Mononuclear cell (primary cell): Measurements from ENCODE around the gene FBXO9. TPM values are rescaled to one million over a fixed set of nuclear protein-coding genes. Genes with fewer than 3 reads are reported as not detected.
"Not testable (repeated sequence)": the region's sequence is repeated elsewhere in the genome, so short reads cannot be mapped to it uniquely, and the experiment has no call there.

Experiments used
- H3K27me3 ChIP-seq: 2 replicates; pipeline ENCODE4 v1.6.0; 2011; ENCODE audit warnings: low read length, control low read depth; ENCODE audit not compliant: insufficient read depth
- H3K4me1 ChIP-seq: 2 replicates; pipeline ENCODE4 v1.5.1; 2011; ENCODE audit warnings: mild to moderate bottlenecking, low read length, control low read depth; ENCODE audit not compliant: insufficient read depth
- H3K4me3 ChIP-seq: 2 replicates; pipeline ENCODE4 v1.5.1; 2011; ENCODE audit warnings: mild to moderate bottlenecking, low read length, moderate library complexity
- H3K9me3 ChIP-seq: 2 replicates; pipeline ENCODE4 v1.5.1; 2011; ENCODE audit warnings: low read depth, mild to moderate bottlenecking, control low read depth, low read length
- total RNA-seq: library from RNA; depleted of rRNA; stranded (reverse); fragments of >200 nt; gene quantifications from one replicate; pipeline ENCODE4 v1.2.3, GENCODE V29; 2012

The FBXO9 gene
- total RNA-seq, 1 donor, result 37.9 TPM

DNA sequence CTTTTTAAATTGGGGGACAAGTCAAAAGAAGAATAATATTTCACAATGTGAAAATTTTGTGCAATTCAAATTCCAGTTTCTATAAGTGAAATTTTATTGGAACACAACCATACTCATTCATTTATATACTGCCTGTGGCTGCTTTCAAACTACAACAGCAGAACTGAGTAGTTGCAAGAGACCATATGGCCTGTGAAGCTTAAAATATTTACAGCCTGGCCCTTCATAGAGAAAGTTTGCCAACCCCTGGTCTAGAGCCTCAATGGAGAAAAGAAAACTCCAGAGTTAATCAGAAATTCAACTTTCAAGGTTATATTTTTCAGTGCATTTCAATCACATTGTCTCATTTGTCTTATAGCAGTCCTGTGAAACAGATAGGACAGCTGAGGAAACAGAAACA, 26.6 kb upstream of the FBXO9 start:
- Histone ChIP-seq H3K27me3 (no peaks in the 10 kb centered on the region), H3K4me1 (no peaks in the 10 kb centered on the region), H3K4me3 (no peak overlapping the region), H3K9me3 (no peaks in the 10 kb centered on the region)

DNA sequence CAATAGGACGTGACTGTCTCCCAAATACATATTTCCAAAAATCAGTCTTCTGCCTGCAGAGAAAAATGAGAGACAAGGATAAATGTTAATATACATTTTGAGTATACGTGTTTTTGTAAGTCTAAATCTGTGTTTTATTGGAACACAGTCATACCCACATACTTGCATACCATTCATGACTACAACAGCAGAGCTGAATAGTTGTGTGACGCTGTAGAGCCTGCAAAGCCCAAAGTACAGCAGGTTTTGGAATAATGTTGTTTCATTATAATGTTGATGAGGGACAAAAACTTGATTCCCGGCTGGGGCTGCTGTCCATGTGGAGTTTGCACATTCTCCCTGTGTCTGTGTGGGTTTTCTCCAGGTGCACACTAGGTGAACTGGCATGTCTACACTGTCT, 23.8 kb upstream of the FBXO9 start:
- Histone ChIP-seq H3K9me3 (no peaks in the 10 kb centered on the region), H3K27me3 (no peaks in the 10 kb centered on the region), H3K4me1 (no peaks in the 10 kb centered on the region), H3K4me3 (no peak overlapping the region)

DNA sequence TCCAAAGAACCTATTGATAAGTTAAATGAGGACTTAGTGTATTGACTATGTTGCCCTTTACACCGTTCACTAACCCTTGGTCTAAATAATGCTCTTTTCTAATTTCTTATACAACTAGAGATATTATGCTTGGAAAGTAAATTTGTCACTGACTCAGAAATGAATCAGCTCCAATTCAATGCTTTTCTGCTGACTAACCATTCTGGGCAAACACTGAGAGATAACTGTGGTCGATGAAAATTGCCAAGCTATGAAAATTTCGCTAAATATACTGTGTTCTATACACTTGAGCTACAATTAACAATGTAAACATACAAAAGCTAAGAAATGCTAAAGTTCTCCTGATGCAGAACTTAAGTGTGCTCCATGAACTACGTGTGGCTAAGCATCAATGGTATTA, 23.1 kb upstream of the FBXO9 start:
- Histone ChIP-seq H3K9me3 (no peaks in the 10 kb centered on the region), H3K27me3 (no peaks in the 10 kb centered on the region)

DNA sequence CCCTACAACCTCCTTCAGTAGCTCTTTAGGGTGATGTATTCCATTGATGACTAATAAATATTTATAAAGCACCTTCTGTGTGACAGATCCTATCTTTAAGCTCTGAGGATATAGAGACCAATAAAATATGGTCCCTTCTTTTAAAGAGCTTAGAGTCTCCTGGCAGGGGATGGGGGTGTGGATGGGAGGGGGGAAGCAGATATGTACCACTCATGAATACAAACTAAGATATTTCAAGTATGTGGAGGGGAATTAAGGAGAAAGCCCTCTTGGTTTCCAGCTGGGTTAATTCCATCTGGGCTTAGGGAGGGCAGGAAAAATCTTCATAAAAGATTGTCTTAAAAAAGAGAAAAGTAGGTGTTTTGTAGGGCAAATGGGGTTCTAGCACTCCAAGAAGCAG, 21.6 kb upstream of the FBXO9 start:
- H3K4me1 ChIP-seq, result peaks cover 8% of the 10 kb centered on the region
- H3K27me3 ChIP-seq, result no peaks in the 10 kb centered on the region
- H3K4me3 ChIP-seq, result no peak overlapping the region
- no peaks in the 10 kb centered on the region for H3K9me3 ChIP-seq

More for the DNA sequence above, 23.1 kb upstream of the FBXO9 start:
- no peaks in the 10 kb centered on the region for H3K4me1 ChIP-seq
- H3K4me3 ChIP-seq, result no peak overlapping the region

DNA sequence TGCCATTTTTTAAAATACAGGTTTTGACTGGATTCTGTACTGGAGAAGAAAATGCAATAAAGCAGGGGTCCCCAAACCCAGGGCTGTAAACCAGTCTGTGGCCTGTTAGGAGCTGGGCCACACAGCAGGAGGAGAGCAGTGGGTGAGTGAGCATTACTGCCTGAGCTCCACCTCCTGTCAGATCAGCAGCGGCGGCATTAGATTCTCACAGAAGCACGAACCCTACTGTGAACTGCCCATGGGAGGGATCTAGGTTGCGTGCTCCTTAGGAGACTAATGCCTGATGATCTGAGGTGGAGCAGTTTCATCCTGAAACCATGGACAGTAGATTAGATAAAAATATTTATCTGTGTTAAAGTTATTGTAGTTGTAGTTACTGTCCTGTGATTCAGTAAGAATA, 21.1 kb upstream of the FBXO9 start:
- no peaks in the 10 kb centered on the region for H3K9me3 ChIP-seq
- peaks cover 13% of the 10 kb centered on the region for H3K4me1 ChIP-seq
- H3K27me3 ChIP-seq, result no peaks in the 10 kb centered on the region
- H3K4me3 ChIP-seq, result no peak overlapping the region

DNA sequence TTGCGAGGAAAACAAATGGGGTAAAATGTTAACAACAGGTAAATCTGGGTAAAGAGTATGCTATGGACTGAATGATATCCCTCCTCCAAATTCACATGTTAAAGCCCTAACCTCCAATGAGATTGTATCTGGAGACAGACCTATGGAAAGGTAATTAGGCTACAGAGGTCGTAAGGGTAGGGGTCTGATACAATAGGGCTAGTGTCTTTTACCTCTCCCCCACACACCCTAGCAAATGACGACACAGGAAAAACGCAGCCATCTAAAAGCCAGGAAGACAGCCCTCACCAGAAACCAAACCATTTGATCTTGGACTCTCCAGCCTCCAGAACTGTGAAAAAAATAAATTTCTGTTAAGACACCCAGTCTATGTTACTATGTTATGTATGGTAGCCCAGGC, 20.6 kb upstream of the FBXO9 start:
- Histone ChIP-seq H3K27me3 (no peaks in the 10 kb centered on the region), H3K9me3 (no peaks in the 10 kb centered on the region), H3K4me1 (peaks cover 13% of the 10 kb centered on the region), H3K4me3 (no peak overlapping the region)

DNA sequence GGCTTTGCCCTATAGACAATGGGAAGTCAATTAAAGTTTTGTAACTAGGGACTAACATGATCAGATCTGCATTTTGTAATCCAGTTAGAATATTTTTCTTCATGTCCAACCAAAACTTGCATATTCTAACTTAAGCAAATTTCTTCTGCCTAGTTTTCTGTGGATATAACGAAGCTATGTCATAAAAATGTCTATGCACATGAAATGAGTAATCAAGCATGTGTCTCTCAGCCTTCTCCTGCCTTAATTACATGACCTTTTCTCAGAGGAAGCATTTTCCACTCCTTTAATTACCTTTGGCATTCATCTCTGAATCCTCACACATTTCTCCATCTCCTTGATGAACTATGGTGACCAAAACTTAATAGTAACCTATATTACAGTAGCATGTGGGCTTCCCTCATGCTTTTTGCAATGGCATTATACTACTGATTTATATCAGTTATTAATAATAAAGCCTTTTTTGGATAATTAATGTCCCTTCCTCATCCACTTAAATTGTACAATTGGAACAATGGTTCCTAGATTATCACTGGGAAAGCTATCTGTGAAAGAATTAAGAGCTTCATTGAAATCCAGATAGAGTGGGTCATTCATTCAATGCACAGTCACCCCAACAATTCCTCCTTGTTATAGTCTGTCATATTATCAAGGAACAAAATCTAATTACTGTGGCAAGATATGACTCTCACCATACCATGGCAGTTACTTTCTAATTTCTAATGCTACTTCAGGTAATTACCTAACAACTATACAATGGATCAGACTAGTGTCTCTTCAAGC, 19.1 kb upstream of the FBXO9 start:
- Histone ChIP-seq H3K4me3 (no peak overlapping the region), H3K4me1 (peaks cover 13% of the 10 kb centered on the region), H3K9me3 (no peaks in the 10 kb centered on the region), H3K27me3 (no peaks in the 10 kb centered on the region)

DNA sequence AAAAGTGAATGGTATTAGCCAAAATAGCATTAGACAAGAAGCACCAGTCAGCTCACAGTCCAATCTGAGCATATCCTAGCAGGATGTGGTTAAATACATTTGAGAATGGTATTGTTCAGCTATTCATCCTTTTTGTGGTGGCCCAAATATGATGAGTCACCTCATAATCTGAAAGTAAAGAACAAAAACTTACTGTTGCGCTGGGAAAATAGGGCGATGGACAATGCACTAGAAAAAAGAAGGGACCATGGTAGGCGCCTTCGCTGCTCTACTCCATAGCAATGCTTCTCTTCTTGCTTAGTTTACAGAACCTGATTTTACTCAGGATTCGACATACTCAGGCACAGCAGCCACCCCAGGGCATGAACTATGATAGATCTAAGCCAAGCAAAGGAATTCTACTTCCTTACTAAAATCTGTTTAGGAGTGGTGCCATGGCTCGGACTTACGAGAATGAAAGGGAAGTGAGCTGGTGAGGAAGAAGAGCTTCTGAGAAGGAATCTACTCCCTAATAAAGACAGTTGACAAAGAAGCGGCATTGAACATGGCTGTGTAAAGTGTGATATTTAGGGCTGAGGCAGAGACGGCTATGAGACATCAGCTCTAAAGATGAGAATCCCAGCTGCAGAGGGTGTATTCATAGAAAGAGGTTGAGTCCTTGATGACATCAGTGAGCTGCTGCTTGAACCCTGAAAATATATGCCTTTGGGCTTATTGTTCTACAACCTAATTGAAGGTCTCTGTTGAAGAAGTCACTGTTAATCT, 16.6 kb upstream of the FBXO9 start:
- Histone ChIP-seq H3K9me3 (no peaks in the 10 kb centered on the region), H3K4me3 (peak overlapping the region; percentile 1), H3K27me3 (no peaks in the 10 kb centered on the region), H3K4me1 (peaks cover 13% of the 10 kb centered on the region)

DNA sequence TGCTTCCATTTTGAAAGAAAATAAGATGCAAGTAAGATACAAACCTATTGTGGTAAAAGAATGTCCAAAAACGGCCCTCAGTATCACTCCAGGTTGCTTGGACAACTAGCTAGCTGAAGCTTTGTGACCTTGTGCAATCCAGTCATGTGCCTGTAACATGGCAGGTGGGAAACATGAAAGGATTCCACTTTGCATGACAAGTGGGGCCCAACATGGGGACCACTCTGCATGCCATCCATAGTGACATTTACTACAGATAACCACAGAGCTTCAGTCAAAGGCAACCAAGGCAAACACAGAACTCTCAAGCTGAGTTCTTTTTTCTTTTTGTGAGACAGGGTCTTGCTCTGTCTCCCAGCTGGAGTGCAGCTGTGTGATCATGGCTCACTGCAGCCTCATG, 15.8 kb upstream of the FBXO9 start:
- Histone ChIP-seq H3K27me3 (no peaks in the 10 kb centered on the region), H3K4me3 (no peak overlapping the region), H3K9me3 (no peaks in the 10 kb centered on the region), H3K4me1 (peaks cover 13% of the 10 kb centered on the region)

DNA sequence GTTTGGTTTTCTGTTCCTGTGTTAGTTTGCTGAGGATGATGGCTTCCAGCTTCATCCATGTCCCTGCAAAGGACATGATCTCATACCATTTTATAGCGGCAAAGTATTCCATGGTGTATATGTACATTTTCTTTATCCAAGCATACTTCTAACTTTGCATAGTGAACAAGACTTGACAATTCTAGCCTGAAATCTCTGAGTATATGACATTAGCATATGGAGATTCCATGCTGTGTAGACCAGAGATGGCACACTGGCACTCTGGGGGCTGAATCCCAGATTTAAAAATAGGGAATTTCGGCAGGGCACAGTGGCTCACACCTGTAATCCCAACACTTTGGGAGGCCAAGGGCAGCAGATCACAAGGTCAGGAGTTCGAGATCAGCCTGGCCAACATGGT, 13.1 kb upstream of the FBXO9 start:
- not testable (repeated sequence) for H3K9me3 ChIP-seq, H3K27me3 ChIP-seq, H3K4me3 ChIP-seq
- H3K4me1 ChIP-seq, result peaks cover 13% of the 10 kb centered on the region

DNA sequence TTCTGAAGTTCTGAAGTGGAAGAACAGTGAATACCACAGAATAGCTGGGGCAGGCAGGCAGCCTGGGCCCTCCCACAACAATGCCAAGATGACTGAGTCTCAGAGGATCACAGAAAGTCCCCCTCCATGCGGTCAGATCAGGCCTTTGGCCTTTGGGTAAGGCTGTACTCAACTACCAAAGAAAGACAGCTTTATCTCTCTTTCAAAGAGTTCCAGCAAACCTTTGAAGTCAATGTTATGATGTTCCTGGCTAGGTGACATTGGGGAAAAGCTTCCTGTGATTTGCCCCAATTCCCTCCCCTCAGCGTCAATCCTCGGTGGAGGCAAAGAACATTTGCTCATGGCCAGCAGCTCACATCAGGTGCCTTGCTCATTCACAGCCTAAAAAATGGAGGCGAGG, 10.7 kb upstream of the FBXO9 start:
- H3K9me3 ChIP-seq, result no peaks in the 10 kb centered on the region
- no peak overlapping the region for H3K4me3 ChIP-seq
- no peaks in the 10 kb centered on the region for H3K27me3 ChIP-seq
- H3K4me1 ChIP-seq, result peaks cover 11% of the 10 kb centered on the region

DNA sequence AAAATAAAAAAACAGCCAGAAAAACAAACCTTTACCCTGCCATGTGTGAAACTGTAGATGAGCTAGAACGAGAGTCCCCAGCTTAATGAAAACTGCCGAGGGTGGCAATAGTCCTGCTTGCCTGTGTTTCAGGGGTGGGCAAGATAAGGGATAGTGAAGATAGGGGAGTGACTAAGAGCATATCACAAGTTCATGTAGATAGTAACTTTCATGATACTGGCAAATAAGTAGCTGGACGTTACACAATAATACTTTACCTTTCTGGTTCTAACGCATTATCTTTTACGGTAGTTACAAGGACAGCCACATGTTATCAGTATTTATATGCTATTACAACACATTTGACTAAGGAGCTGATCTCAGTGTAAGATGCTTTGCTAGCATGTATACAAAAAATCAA, 9.3 kb upstream of the FBXO9 start:
- Histone ChIP-seq H3K4me1 (peaks cover 24% of the 10 kb centered on the region), H3K27me3 (no peaks in the 10 kb centered on the region), H3K9me3 (no peaks in the 10 kb centered on the region), H3K4me3 (no peak overlapping the region)

DNA sequence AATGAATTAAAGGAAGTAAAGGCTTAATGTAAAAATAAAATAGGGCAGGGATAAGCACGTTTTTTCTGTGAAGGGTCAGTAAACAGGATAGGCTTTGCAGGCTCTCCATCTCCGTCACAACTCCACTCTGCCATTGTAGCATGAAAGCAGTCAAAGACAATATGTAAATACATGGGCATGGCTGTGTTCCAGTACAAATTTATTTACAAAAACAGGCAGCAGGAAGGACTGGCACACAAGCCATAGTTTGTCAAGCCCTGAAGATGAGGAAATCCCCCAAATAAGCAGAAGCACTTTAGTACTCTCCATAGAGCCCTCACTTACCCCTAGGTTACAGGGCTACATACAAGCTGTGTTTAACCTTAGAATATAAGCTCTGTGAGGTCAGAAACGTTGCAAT, 8.9 kb upstream of the FBXO9 start:
- peaks cover 27% of the 10 kb centered on the region for H3K4me1 ChIP-seq
- H3K27me3 ChIP-seq, result no peaks in the 10 kb centered on the region
- no peak overlapping the region for H3K4me3 ChIP-seq
- H3K9me3 ChIP-seq, result no peaks in the 10 kb centered on the region

DNA sequence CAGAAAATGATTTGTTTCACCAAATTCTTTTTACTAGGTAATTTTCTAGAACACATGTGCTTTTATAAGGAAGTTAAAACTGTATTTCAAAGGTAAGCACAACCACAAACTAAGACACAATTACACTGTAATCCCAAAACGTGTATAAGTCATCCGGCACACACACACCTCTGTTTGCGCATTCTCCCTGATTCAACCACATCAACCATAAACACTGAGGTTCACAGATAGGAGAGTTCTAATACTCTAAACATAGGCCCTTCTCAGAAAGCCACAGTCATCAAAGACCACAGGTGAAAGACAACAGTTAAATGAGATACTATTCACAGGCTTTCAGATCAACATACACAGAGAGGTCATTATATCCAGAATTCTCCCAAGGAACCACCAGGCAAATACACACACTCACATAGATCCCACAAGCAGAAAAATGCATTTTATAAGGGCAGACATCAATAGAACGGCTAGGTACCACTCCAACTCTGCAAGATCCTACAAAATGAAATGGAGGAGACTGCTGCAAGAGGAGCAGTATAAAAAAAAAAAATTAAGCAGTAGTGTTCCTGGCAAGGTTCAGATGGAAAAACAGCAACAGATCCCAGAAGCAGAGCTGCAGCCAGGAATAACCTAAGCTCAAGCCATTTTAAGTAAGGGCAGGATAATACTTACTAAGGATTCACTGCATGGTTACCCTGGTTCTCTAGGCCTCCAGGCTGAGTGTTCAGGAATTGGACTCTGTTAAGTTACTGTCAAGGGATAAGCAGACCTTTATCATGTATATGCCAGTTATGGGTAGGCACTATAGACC, 6.6 kb upstream of the FBXO9 start:
- Histone ChIP-seq H3K9me3 (no peaks in the 10 kb centered on the region), H3K4me3 (no peak overlapping the region), H3K27me3 (no peaks in the 10 kb centered on the region), H3K4me1 (peaks cover 35% of the 10 kb centered on the region)
